H1 (cell line): ENCODE measurements around the gene DUSP7. TPM values are rescaled to one million over a fixed set of nuclear protein-coding genes. Genes with fewer than 3 reads are reported as not detected.
A peak's percentile ranks its signal among the peaks of the same experiment; 100 is the strongest.

ENCODE experiments used
- CTCF ChIA-PET: fragments of 300-600 bp; sonication (Branson Sonifier 250); formaldehyde crosslinking; loops from one replicate; lab custom pipeline; 2021; ENCODE audit not compliant: partially characterized antibody; lab: Charles Lee
- POLR2A ChIA-PET: fragments of 300-600 bp; sonication (Branson Sonifier 250); formaldehyde crosslinking; loops from one replicate; lab custom pipeline; 2021; ENCODE audit warnings: inconsistent platforms; ENCODE audit not compliant: partially characterized antibody; lab: Charles Lee
- DNase-seq, 2 experiments: peaks; one replicate each; pipeline versions ENCODE4 v3.0.0 to v3.0.0-alpha.2; 2010 to 2022; ENCODE audit warnings: low spot score in 2 of 2, low read depth in 1 of 2, mixed read lengths in 1 of 2
- FAIRE-seq: peaks from 2 replicates; lab custom pipeline; 2011; peaks lifted over from hg19 to GRCh38; lab: Jason Lieb, UNC
- H2AFZ ChIP-seq: 2 replicates; pipeline ENCODE4 v1.8.1; 2012; ENCODE audit warnings: low read length, inconsistent platforms
- H2AK5ac ChIP-seq: 2 replicates; pipeline ENCODE4 v1.6.1; 2013; ENCODE audit warnings: low read depth, low read length
- H2BK120ac ChIP-seq: replicated peaks from 2 replicates; pipeline ENCODE3; 2013; ENCODE audit warnings: low read depth, low read length, inconsistent platforms
- H2BK12ac ChIP-seq: 2 replicates; pipeline ENCODE4 v1.6.1; 2013; ENCODE audit warnings: low read depth, low read length
- H2BK15ac ChIP-seq: 2 replicates; pipeline ENCODE4 v1.6.1; 2013; ENCODE audit warnings: low read length
- H2BK20ac ChIP-seq: 2 replicates; pipeline ENCODE4 v1.6.1; 2013; ENCODE audit warnings: low read length
- H2BK5ac ChIP-seq: 2 replicates; pipeline ENCODE4 v1.6.1; 2013; ENCODE audit warnings: low read depth, low read length
- H3K14ac ChIP-seq: 2 replicates; pipeline ENCODE4 v1.6.1; 2013; ENCODE audit warnings: inconsistent platforms; ENCODE audit not compliant: insufficient read length
- H3K18ac ChIP-seq: 2 replicates; pipeline ENCODE4 v1.6.1; 2013; ENCODE audit warnings: low read length; ENCODE audit errors: extremely low read depth
- H3K23ac ChIP-seq: 2 replicates; pipeline ENCODE4 v1.6.1; 2013; ENCODE audit warnings: inconsistent platforms; ENCODE audit not compliant: insufficient read length
- H3K23me2 ChIP-seq: 2 replicates; pipeline ENCODE4 v1.6.1; 2013; ENCODE audit warnings: low read depth, low read length
- H3K27ac ChIP-seq: 2 replicates; pipeline ENCODE4 v1.6.1; 2011; ENCODE audit warnings: low read depth, low read length, inconsistent platforms
- H3K27me3 ChIP-seq, 4 experiments: replicated peaks in 1 of 4; 1 replicate in 1 of 4; 2 replicates in 3 of 4; pipeline versions ENCODE4 v1.6.1 to v1.8.1; 2011 to 2013; ENCODE audit warnings: low read length in 3 of 4, mild to moderate bottlenecking in 3 of 4, inconsistent platforms in 2 of 4, mixed read lengths in 2 of 4, moderate library complexity in 1 of 4; ENCODE audit not compliant: control insufficient read depth in 3 of 4, insufficient read depth in 3 of 4; ENCODE audit errors: extremely low read depth in 1 of 4
- H3K36me3 ChIP-seq, 4 experiments: 2 replicates each; pipeline versions ENCODE4 v1.6.1 to v1.8.1; 2011 to 2013; ENCODE audit warnings: mild to moderate bottlenecking in 4 of 4, low read length in 3 of 4, moderate library complexity in 2 of 4, control low read depth in 1 of 4, inconsistent platforms in 1 of 4; ENCODE audit not compliant: insufficient read depth in 4 of 4, control insufficient read depth in 2 of 4
- H3K4ac ChIP-seq: replicated peaks from 2 replicates; pipeline ENCODE3; 2013; ENCODE audit warnings: low read length, low read depth, mixed read lengths, inconsistent platforms; ENCODE audit not compliant: insufficient read length
- H3K4me1 ChIP-seq, 4 experiments: replicated peaks in 1 of 4; 1 replicate in 1 of 4; 2 replicates in 3 of 4; pipeline versions ENCODE4 v1.6.1 to v1.8.1; 2011 to 2013; ENCODE audit warnings: low read length in 3 of 4, inconsistent platforms in 2 of 4, mixed read lengths in 1 of 4; ENCODE audit not compliant: insufficient read depth in 4 of 4, control insufficient read depth in 3 of 4
- H3K4me2 ChIP-seq, 2 experiments: 2 replicates each; pipeline versions ENCODE4 v1.6.1 to v1.8.1; 2011 to 2013; ENCODE audit warnings: low read depth in 2 of 2, low read length in 2 of 2, control low read depth in 1 of 2, inconsistent platforms in 1 of 2, mild to moderate bottlenecking in 1 of 2; ENCODE audit not compliant: insufficient read depth in 1 of 2
- H3K4me3 ChIP-seq, 4 experiments: fragments of 200-600, 300-600 bp in 1 of 4; sonication (generic), shearing (Covaris generic), sonication (Bioruptor Twin) in 1 of 4; 2 replicates each; pipeline versions ENCODE4 v1.5.1 to v1.8.1; 2011 to 2016; ENCODE audit warnings: low read length in 4 of 4, low read depth in 3 of 4, control low read depth in 2 of 4, inconsistent platforms in 2 of 4, mild to moderate bottlenecking in 2 of 4, mixed read lengths in 1 of 4, moderate library complexity in 1 of 4; ENCODE audit not compliant: insufficient read depth in 2 of 4; ENCODE audit errors: extremely low read depth in 1 of 4
- H3K56ac ChIP-seq: replicated peaks from 2 replicates; pipeline ENCODE3; 2013; ENCODE audit warnings: low read depth, mild to moderate bottlenecking, mixed read lengths, low read length, inconsistent platforms; ENCODE audit not compliant: insufficient read length
- H3K79me1 ChIP-seq: 2 replicates; pipeline ENCODE4 v1.6.1; 2013; ENCODE audit warnings: low read depth, low read length, control low read depth
- H3K79me2 ChIP-seq, 2 experiments: 2 replicates each; pipeline versions ENCODE4 v1.6.1 to v1.8.1; 2012 to 2013; ENCODE audit warnings: low read length in 2 of 2, mild to moderate bottlenecking in 2 of 2, inconsistent platforms in 1 of 2; ENCODE audit not compliant: insufficient read depth in 2 of 2, control insufficient read depth in 1 of 2
- H3K9ac ChIP-seq, 4 experiments: replicated peaks in 1 of 4; 1 replicate in 1 of 4; 2 replicates in 3 of 4; pipeline versions ENCODE4 v1.6.1 to v1.8.1; 2011 to 2013; ENCODE audit warnings: low read depth in 3 of 4, low read length in 3 of 4, control low read depth in 2 of 4, mild to moderate bottlenecking in 2 of 4, moderate library complexity in 2 of 4, inconsistent platforms in 1 of 4; ENCODE audit errors: extremely low read depth in 1 of 4
- H3K9me3 ChIP-seq, 2 experiments: 2 replicates each; pipeline versions ENCODE4 v1.6.1 to v1.8.1; 2012 to 2013; ENCODE audit warnings: mild to moderate bottlenecking in 2 of 2, moderate library complexity in 2 of 2, control low read depth in 1 of 2, inconsistent platforms in 1 of 2, low read depth in 1 of 2, low read length in 1 of 2, mixed read lengths in 1 of 2; ENCODE audit not compliant: insufficient read depth in 2 of 2
- H4K20me1 ChIP-seq, 2 experiments: replicated peaks in 1 of 2; 2 replicates each; pipeline versions ENCODE3 to v1.8.1; 2011 to 2013; ENCODE audit warnings: inconsistent platforms in 2 of 2, low read length in 2 of 2, mild to moderate bottlenecking in 1 of 2; ENCODE audit not compliant: insufficient read depth in 2 of 2, control insufficient read depth in 1 of 2
- H4K5ac ChIP-seq: 2 replicates; pipeline ENCODE4 v1.6.1; 2013; ENCODE audit warnings: low read length, low read depth, mixed read lengths, inconsistent platforms; ENCODE audit not compliant: insufficient read length
- H4K8ac ChIP-seq: 2 replicates; pipeline ENCODE4 v1.8.0; 2013; ENCODE audit warnings: mild to moderate bottlenecking, moderate library complexity, low read length, inconsistent platforms; ENCODE audit not compliant: insufficient read depth; ENCODE audit errors: extremely low read depth
- H4K91ac ChIP-seq: replicated peaks from 2 replicates; pipeline ENCODE3; 2013; ENCODE audit warnings: low read length, mixed read lengths, inconsistent platforms; ENCODE audit not compliant: insufficient read length
- KDM4A ChIP-seq: IDR thresholded peaks from one replicate; pipeline ENCODE4 v1.7.1; 2012; ENCODE audit warnings: low read depth, mild to moderate bottlenecking, moderate library complexity, low read length, inconsistent platforms; ENCODE audit not compliant: severe bottlenecking
- RAD21 ChIP-seq, 2 experiments: IDR thresholded peaks in 1 of 2; conservative IDR thresholded peaks in 1 of 2; 2 replicates each; pipeline ENCODE4 v1.6.1; 2011; ENCODE audit warnings: low read depth in 2 of 2, low read length in 2 of 2, improper control_type of control experiment in 1 of 2, inconsistent platforms in 1 of 2, mild to moderate bottlenecking in 1 of 2, moderate library complexity in 1 of 2
- YY1 ChIP-seq: IDR thresholded peaks from 2 replicates; pipeline ENCODE4 v1.6.1; 2011; ENCODE audit warnings: low read depth, mild to moderate bottlenecking, low read length
- WGBS, 2 experiments: shearing (Covaris generic) in 1 of 2; methylation state at CpG; one replicate each; pipeline versions ENCODE4 v1.1.6 to v1.1.7; 2013 to 2015; ENCODE audit warnings: low lambda C conversion rate in 2 of 2, mixed read lengths in 2 of 2, inconsistent platforms in 1 of 2, low coverage in 1 of 2, missing lambda C conversion rate in 1 of 2; ENCODE audit not compliant: insufficient replicate concordance in 2 of 2, insufficient coverage in 1 of 2, insufficient read length in 1 of 2; ENCODE audit errors: extremely low coverage in 1 of 2, missing lambda C conversion rate in 1 of 2; 5-methylcytosine and 5-hydroxymethylcytosine counted together
- polyA plus RNA-seq, 7 experiments: library from polyadenylated mRNA; depleted of rRNA in 3 of 7; stranded (reverse) in 5 of 7; unstranded in 2 of 7; fragments of >200 nt in 5 of 7; fragments of 200-250 nt in 2 of 7; gene quantifications; 1 replicate in 5 of 7; 2 replicates in 1 of 7; 4 replicates in 1 of 7; pipeline versions ENCODE4 v1.2.1 to v1.2.3, GENCODE V29; 2011 to 2013; ENCODE audit warnings: missing spikeins in 2 of 7, mixed read lengths in 2 of 7
- total RNA-seq: library from RNA; stranded (reverse); fragmentation: NEBNext Ultra II Directional; extraction: Animal tissue kit (Norgen Biotek cat#: 25700); gene quantifications from 2 replicates; pipeline ENCODE4 v1.2.1, GENCODE V29; 2021
- TF ChIP-seq, protein P1 (sequence below), 3 experiments: IDR thresholded peaks; 1 replicate in 2 of 3; 2 replicates in 1 of 3; pipeline versions ENCODE4 v1.5.1 to v1.6.1; 2011; ENCODE audit warnings: low read length in 3 of 3, mild to moderate bottlenecking in 3 of 3, inconsistent platforms in 2 of 3, low read depth in 1 of 3, moderate library complexity in 1 of 3; ENCODE audit not compliant: insufficient read depth in 1 of 3; ENCODE audit errors: control extremely low read depth in 1 of 3

Gene DUSP7
- total and polyA plus RNA-seq, 2 of the 8 experiments (the other 6 are each of a cell fraction or from before 2014, with no cell fraction given), result 19.4 to 24.9 TPM

DNA sequence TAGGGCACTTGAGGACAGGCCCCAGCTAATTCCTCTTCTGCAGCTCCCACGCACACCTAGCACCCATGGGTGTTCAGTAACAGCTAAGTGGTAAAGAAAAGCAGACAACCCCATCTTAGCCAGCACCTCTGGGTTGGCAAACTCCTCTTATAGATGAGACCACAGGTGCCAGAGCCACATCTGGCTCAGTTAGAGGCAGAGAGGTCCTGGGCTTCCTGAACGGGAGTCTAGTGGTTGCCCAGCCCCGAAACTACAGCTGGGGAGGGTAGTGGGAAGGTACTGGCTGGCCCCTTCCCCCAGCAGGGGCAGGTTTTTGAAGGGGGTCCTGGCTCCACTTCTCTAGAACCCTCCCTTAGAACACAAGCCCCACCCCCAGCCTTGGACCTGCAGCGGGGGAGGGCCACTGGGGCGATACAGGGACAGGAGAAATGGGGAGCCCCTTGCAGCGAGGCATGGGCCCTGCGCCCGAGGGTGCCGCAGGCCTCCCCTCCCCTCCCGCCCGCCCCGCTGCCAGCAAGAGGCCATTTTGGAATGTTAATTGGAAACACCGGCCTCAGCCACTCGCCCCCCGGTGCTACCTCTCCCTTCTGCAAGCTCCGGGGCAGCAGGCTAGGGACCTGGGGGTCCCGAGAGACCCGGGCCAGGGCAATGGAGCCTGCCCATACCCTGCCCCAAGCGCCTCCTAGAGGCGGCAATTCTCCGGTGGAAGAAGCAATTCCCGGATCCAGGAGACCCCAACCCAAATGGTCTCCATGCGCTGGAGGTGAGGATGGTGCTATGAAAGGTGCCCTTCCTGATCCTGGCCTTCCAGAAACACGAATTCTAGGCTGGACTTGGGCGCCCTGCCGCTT is 1.5 kb downstream of the DUSP7 start:
- Histone ChIP-seq H4K20me1 (peaks cover 0 to 2% of the 10 kb centered on the region in 2 experiments), H2BK120ac (no peak overlapping the region), H3K27ac (no peak overlapping the region), H2BK5ac (peak overlapping the region; percentile 60; the same call in 1 of the 2 replicates), H4K8ac (no peak overlapping the region), H3K4me3 (peak overlapping the region; percentile 46 to 85 (median 55)), H3K23me2 (peaks cover 21% of the 10 kb centered on the region), H3K56ac (no peak overlapping the region), H2AFZ (no peak overlapping the region), H3K4me1 (peaks cover 0 to 29% (median 17%) of the 10 kb centered on the region in 4 experiments; a peak in 6 of 7 replicates), H3K79me1 (no peaks in the 10 kb centered on the region; the same call in 1 of the 2 replicates), H3K18ac (no peak overlapping the region; the same call in 1 of the 2 replicates), H3K9ac (peak overlapping the region in 1 of 4 experiments; percentile 48; a peak in 1 of 7 replicates), H3K27me3 (peaks cover 0 to 21% (median 10%) of the 10 kb centered on the region in 4 experiments; a peak in 6 of 7 replicates), H2AK5ac (no peak overlapping the region), H3K36me3 (peaks cover 0 to 11% (median 6%) of the 10 kb centered on the region in 4 experiments; a peak in 5 of 8 replicates), H2BK15ac (peak overlapping the region; percentile 75; the same call in 1 of the 2 replicates), H3K4me2 (peak overlapping the region; percentile 77 to 100), H3K79me2 (peaks cover 0 to 2% of the 10 kb centered on the region in 2 experiments; a peak in 1 of 4 replicates), H4K91ac (peak overlapping the region; percentile 69), H3K4ac (no peak overlapping the region), H2BK20ac (no peak overlapping the region), H3K14ac (no peak overlapping the region), H3K23ac (no peak overlapping the region), H3K9me3 (no peaks in the 10 kb centered on the region), H4K5ac (no peak overlapping the region), H2BK12ac (no peak overlapping the region)
- TF ChIP-seq YY1 (peak; percentile 31; the same call in 1 of the 2 replicates), RAD21 (IDR thresholded peaks at IDR 0.05 in 1 of 2, conservative IDR thresholded peaks at IDR 0.05 in 1 of 2; ENCODE audit: low read depth in 2 of 2, low read length in 2 of 2) (peak in 1 of 2 experiments; percentile 45; a peak in 3 of 4 replicates), KDM4A (no peak)
- TF ChIP-seq, protein P1, sequence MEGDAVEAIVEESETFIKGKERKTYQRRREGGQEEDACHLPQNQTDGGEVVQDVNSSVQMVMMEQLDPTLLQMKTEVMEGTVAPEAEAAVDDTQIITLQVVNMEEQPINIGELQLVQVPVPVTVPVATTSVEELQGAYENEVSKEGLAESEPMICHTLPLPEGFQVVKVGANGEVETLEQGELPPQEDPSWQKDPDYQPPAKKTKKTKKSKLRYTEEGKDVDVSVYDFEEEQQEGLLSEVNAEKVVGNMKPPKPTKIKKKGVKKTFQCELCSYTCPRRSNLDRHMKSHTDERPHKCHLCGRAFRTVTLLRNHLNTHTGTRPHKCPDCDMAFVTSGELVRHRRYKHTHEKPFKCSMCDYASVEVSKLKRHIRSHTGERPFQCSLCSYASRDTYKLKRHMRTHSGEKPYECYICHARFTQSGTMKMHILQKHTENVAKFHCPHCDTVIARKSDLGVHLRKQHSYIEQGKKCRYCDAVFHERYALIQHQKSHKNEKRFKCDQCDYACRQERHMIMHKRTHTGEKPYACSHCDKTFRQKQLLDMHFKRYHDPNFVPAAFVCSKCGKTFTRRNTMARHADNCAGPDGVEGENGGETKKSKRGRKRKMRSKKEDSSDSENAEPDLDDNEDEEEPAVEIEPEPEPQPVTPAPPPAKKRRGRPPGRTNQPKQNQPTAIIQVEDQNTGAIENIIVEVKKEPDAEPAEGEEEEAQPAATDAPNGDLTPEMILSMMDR (IDR thresholded peaks at IDR 0.05; ENCODE audit: control extremely low read depth in 1 of 3, insufficient read depth in 1 of 3, low read depth in 1 of 3, low read length in 3 of 3), result peak in 2 of 3 experiments; percentile 54 to 62; a peak in 3 of 4 replicates
- ChIA-PET CTCF (interaction anchor here (0.9 to 33.0 kb wide), 24 partner anchors 8 to 182 kb away, joined by 3 to 984 read pairs (median 14); partner anchors contain the start of gene ACY1), POLR2A (interaction anchor here (1.2 to 3.3 kb wide), 7 partner anchors 10 to 87 kb away, joined by 3 to 60 read pairs (median 5); partner anchors contain the start of gene RPL29)
- DNase-seq, result peak in 1 of 2 experiments; percentile 73
- WGBS, 2 experiments, result 24% methylated on average over 16 of the region's 26 CpGs; no CpG with 5 or more reads in 1 of the 2 experiments
- FAIRE-seq, result no peak
